ENCODE results near the gene COL1A1.

COL1A1 gene

DNA sequence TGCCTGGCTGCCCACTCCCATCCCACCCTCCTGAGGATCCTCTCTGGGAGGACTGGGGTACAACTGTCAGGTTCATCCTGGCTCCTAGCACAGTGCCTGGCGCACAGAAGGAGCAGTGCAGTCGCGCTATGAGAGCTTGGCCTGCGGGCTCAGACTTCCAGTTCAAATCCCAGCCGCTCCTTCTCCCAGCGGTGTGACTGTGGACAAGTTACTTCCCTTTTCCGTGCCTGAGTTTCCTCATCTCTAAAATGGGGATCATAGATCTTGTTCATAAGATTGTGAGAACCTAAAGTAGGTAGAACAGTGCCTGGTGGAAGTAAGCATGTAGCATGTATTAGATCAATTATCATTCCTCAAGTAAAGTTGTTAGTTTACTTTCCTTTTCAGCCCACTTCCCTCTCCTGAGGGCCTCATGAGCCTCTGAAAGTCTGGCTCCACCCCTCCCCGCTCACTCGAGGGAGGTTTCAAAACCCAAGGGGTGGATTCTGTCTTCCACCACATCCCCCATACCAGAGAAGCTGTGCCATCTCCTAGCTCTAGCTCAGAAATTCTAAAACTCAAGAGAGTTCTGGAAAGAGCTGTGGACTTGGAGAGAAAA lies 19.9 kb upstream of the COL1A1 start:
- TF ChIP-seq, protein P1, sequence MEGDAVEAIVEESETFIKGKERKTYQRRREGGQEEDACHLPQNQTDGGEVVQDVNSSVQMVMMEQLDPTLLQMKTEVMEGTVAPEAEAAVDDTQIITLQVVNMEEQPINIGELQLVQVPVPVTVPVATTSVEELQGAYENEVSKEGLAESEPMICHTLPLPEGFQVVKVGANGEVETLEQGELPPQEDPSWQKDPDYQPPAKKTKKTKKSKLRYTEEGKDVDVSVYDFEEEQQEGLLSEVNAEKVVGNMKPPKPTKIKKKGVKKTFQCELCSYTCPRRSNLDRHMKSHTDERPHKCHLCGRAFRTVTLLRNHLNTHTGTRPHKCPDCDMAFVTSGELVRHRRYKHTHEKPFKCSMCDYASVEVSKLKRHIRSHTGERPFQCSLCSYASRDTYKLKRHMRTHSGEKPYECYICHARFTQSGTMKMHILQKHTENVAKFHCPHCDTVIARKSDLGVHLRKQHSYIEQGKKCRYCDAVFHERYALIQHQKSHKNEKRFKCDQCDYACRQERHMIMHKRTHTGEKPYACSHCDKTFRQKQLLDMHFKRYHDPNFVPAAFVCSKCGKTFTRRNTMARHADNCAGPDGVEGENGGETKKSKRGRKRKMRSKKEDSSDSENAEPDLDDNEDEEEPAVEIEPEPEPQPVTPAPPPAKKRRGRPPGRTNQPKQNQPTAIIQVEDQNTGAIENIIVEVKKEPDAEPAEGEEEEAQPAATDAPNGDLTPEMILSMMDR (IDR thresholded peaks at IDR 0.05; ENCODE audit: extremely low read depth, insufficient read depth, missing control alignments), result no peak
- peak; percentile 39 for DNase-seq (ENCODE audit: low spot score)
- in situ Hi-C loops (cut with MboI; ENCODE audit: low pct_unique_long_range_greater_than_20kb, low sequenced_read_pairs, unreplicated experiment), result no loop called here

DNA sequence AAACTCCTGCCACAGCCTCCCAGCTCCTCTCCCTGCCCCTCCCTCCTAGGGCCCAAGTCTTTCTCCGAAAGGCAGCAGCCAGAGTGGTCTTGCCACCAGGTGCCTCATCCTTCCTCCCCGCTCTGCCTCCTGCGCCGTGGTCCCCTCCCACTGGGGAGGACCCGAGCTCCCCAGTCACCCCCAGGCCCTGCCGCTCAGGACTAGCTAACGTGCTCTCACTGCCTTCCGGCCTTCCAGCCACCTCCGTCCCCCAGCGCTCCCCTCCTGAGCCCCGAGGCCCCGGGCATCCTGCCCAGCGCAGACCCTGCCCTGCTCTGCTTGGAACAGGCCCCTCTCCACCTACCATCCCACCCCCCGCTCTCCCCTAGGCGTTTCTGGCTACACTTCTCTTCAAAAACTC lies 19.4 kb upstream of the COL1A1 start:
- TF ChIP-seq, protein P1 (IDR thresholded peaks at IDR 0.05; ENCODE audit: extremely low read depth, insufficient read depth, missing control alignments), result no peak
- in situ Hi-C loops (cut with MboI; ENCODE audit: low pct_unique_long_range_greater_than_20kb, low sequenced_read_pairs, unreplicated experiment), result no loop called here

DNA sequence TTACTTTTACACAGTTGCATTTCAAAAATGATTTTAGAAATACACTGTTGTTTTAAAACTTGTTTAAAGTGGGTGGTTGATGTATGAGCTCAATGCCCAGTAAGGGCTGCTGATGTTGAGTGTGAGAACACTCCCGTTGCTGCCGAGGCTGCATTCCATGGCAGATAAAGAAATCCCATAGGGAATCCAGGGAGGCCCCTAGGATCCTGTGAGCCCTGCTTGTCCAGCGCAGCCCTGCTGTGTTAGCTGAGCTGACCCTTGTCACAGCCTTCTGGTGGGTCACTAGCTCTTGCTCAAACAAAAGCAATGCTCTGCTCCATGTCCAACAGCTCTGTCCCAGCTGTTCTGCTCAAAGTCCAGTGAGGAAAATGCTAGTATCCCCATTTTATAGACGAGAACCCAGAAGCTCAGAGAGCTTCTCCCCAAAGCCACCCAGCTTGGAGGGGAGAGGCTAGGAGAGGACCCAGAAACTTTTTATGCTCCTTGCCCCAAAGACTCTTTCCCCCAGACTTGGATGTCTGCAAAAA lies 18.6 kb upstream of the COL1A1 start:
- in situ Hi-C loops (cut with MboI; ENCODE audit: low pct_unique_long_range_greater_than_20kb, low sequenced_read_pairs, unreplicated experiment), result loop anchor here (10.0 kb wide), 1 partner anchor 65 kb away; no protein-coding TSS in a partner anchor

More for the DNA sequence above, 19.4 kb upstream of the COL1A1 start:
- DNase-seq (ENCODE audit: low spot score), result no peak

DNA sequence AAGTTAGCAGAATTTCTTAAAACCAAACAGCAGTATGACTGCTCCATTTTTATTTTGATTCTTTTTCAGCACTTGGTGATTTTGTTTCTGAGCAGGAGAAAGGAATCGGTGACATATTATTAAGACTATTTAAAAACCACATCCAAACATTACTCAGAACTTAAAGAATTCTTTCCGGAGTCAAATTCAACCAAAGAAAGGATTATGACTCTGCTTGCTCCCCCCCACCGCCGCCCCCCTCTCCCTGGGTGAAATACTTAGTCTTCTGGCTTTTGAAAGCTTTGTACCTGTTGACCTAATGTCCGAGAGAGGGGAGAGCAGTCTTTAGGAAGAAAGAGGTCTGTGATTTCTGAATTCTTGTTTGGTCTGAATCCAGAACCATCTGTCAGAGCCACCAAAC lies 17.9 kb upstream of the COL1A1 start:
- in situ Hi-C loops (cut with MboI; ENCODE audit: low pct_unique_long_range_greater_than_20kb, low sequenced_read_pairs, unreplicated experiment), result loop anchor here (10.0 kb wide), 1 partner anchor 65 kb away; no protein-coding TSS in a partner anchor
- DNase-seq (ENCODE audit: low spot score), result peak; percentile 15
- TF ChIP-seq, protein P1 (IDR thresholded peaks at IDR 0.05; ENCODE audit: extremely low read depth, insufficient read depth, missing control alignments), result no peak

More for the DNA sequence above, 18.6 kb upstream of the COL1A1 start:
- TF ChIP-seq, protein P1 (IDR thresholded peaks at IDR 0.05; ENCODE audit: extremely low read depth, insufficient read depth, missing control alignments), result no peak
- no peak for DNase-seq (ENCODE audit: low spot score)

DNA sequence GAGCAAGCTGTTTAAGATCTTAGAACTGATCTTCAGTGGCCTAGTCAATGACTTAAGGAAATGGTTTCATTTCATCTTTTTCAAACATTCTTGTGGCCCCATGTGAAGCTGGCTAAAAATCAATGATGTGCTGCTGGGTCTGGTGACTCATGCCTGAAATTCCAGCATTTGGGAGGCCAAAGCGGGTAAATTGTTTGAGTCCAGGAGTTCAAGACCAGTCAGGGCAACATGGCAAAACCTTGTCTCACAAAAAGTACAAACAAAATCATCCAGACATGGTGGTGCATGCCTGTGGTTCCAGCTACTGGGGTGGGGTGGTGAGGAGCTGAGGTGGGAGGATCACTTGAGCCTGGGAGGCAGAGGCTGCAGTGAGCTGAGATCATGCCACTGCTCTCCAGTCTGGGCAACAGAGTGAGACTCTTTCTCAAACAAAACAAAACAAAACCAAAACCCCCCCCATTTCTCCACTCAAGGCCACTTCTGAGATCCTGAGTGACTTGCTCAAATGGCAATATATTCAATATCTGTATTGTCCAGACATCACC lies 17.4 kb upstream of the COL1A1 start:
- TF ChIP-seq, protein P1 (IDR thresholded peaks at IDR 0.05; ENCODE audit: extremely low read depth, insufficient read depth, missing control alignments), result no peak
- in situ Hi-C loops (cut with MboI; ENCODE audit: low pct_unique_long_range_greater_than_20kb, low sequenced_read_pairs, unreplicated experiment), result loop anchor here (10.0 kb wide), 1 partner anchor 66 kb away; no protein-coding TSS in a partner anchor
- peak; percentile 29 for DNase-seq (ENCODE audit: low spot score)

DNA sequence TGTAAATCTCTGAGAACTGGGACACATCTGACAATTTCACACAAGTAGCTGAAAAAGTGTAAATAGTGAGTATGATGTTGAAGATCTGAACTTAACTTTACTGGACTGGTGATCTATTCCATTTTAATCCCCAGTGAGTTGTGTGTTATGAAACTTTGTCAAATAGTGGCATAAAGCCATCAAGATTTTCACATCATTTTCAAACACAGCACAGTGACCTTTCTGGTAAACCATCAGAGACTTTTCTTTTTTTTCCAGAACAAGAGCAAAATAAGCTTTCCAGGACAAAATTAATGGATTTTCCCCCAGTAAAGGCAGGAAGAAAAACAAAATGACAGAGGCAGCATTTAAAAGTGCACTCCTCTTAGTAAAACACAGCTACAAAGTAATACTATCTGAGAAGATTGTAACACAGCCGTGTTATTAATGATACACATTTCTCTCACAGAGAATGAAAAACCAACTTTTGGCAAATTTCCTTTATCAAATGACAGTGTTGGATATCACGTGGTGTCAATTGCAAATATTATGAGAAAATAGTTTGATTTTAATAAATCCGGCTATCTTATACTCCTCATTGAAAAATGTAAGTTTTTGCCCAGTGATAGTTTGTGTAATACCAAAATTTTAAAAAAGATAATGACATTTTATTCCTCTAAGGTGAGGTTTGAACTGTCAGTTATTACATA lies 16.8 kb upstream of the COL1A1 start:
- in situ Hi-C loops (cut with MboI; ENCODE audit: low pct_unique_long_range_greater_than_20kb, low sequenced_read_pairs, unreplicated experiment), result loop anchor here (10.0 kb wide), 1 partner anchor 67 kb away; no protein-coding TSS in a partner anchor
- TF ChIP-seq, protein P1 (IDR thresholded peaks at IDR 0.05; ENCODE audit: extremely low read depth, insufficient read depth, missing control alignments), result no peak
- DNase-seq (ENCODE audit: low spot score), result no peak
